Neutrophil (primary cell): ENCODE measurements around the gene C7orf57.
A peak's percentile ranks its signal among the peaks of the same experiment; 100 is the strongest.

Source experiments
- H3K27ac ChIP-seq: fragments of 200-600 bp; sonication (generic); 2 replicates; pipeline ENCODE4 v1.5.1; 2016; ENCODE audit warnings: mild to moderate bottlenecking, moderate library complexity
- H3K27me3 ChIP-seq: fragments of 200-600 bp; sonication (generic); 2 replicates; pipeline ENCODE4 v1.6.0; 2016; ENCODE audit warnings: mild to moderate bottlenecking
- H3K36me3 ChIP-seq: fragments of 200-600 bp; sonication (generic); 2 replicates; pipeline ENCODE4 v1.5.1; 2017
- H3K4me1 ChIP-seq, 2 experiments: fragments of 200-600 bp in 1 of 2; sonication (generic) in 1 of 2; 1 replicate in 1 of 2; 2 replicates in 1 of 2; pipeline versions ENCODE4 v1.5.1 to v1.6.1; 2013 to 2016; ENCODE audit warnings: low read depth in 1 of 2, low read length in 1 of 2, mild to moderate bottlenecking in 1 of 2, moderate library complexity in 1 of 2; ENCODE audit not compliant: control insufficient read depth in 1 of 2, insufficient read depth in 1 of 2
- H3K4me3 ChIP-seq, 2 experiments: fragments of 200-600 bp in 1 of 2; sonication (generic) in 1 of 2; 1 replicate in 1 of 2; 2 replicates in 1 of 2; pipeline ENCODE4 v1.5.1; 2013 to 2016; ENCODE audit warnings: low read depth in 1 of 2, low read length in 1 of 2, mild to moderate bottlenecking in 1 of 2, moderate library complexity in 1 of 2
- H3K9me3 ChIP-seq: fragments of 200-600 bp; sonication (generic); 2 replicates; pipeline ENCODE4 v1.5.1; 2016
- TF ChIP-seq, protein P1 (sequence below): fragments of 200-600 bp; sonication (generic); IDR thresholded peaks from 2 replicates; pipeline ENCODE4 v1.5.1; 2016; ENCODE audit warnings: antibody characterized with exemption

The C7orf57 gene

GRCh38 chr7:48085942-48086341 is 50.6 kb downstream of the C7orf57 start:
- Histone ChIP-seq H3K36me3 (no peaks in the 10 kb centered on the region), H3K4me1 (peaks cover 32 to 34% of the 10 kb centered on the region in 2 experiments), H3K4me3 (no peak overlapping the region), H3K27ac (no peak overlapping the region), H3K27me3 (no peaks in the 10 kb centered on the region), H3K9me3 (no peaks in the 10 kb centered on the region)
- TF ChIP-seq, protein P1, sequence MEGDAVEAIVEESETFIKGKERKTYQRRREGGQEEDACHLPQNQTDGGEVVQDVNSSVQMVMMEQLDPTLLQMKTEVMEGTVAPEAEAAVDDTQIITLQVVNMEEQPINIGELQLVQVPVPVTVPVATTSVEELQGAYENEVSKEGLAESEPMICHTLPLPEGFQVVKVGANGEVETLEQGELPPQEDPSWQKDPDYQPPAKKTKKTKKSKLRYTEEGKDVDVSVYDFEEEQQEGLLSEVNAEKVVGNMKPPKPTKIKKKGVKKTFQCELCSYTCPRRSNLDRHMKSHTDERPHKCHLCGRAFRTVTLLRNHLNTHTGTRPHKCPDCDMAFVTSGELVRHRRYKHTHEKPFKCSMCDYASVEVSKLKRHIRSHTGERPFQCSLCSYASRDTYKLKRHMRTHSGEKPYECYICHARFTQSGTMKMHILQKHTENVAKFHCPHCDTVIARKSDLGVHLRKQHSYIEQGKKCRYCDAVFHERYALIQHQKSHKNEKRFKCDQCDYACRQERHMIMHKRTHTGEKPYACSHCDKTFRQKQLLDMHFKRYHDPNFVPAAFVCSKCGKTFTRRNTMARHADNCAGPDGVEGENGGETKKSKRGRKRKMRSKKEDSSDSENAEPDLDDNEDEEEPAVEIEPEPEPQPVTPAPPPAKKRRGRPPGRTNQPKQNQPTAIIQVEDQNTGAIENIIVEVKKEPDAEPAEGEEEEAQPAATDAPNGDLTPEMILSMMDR = no peak

GRCh38 chr7:48087349-48087748 is 52.0 kb downstream of the C7orf57 start:
- Histone ChIP-seq H3K4me1 (peaks cover 39 to 48% of the 10 kb centered on the region in 2 experiments), H3K9me3 (no peaks in the 10 kb centered on the region), H3K4me3 (peak overlapping the region in 1 of 2 experiments; percentile 5), H3K27me3 (no peaks in the 10 kb centered on the region), H3K27ac (no peak overlapping the region), H3K36me3 (peaks cover 10% of the 10 kb centered on the region)
- TF ChIP-seq, protein P1 = no peak

GRCh38 chr7:48088559-48089045 is 53.3 kb downstream of the C7orf57 start:
- TF ChIP-seq, protein P1 = no peak
- no peaks in the 10 kb centered on the region for H3K27me3 ChIP-seq
- peak overlapping the region; percentile 90 to 94 for H3K4me3 ChIP-seq
- H3K36me3 ChIP-seq = peaks cover 23% of the 10 kb centered on the region
- peak overlapping the region; percentile 94 for H3K27ac ChIP-seq
- peaks cover 39 to 48% of the 10 kb centered on the region in 2 experiments for H3K4me1 ChIP-seq
- H3K9me3 ChIP-seq = no peaks in the 10 kb centered on the region

DNA sequence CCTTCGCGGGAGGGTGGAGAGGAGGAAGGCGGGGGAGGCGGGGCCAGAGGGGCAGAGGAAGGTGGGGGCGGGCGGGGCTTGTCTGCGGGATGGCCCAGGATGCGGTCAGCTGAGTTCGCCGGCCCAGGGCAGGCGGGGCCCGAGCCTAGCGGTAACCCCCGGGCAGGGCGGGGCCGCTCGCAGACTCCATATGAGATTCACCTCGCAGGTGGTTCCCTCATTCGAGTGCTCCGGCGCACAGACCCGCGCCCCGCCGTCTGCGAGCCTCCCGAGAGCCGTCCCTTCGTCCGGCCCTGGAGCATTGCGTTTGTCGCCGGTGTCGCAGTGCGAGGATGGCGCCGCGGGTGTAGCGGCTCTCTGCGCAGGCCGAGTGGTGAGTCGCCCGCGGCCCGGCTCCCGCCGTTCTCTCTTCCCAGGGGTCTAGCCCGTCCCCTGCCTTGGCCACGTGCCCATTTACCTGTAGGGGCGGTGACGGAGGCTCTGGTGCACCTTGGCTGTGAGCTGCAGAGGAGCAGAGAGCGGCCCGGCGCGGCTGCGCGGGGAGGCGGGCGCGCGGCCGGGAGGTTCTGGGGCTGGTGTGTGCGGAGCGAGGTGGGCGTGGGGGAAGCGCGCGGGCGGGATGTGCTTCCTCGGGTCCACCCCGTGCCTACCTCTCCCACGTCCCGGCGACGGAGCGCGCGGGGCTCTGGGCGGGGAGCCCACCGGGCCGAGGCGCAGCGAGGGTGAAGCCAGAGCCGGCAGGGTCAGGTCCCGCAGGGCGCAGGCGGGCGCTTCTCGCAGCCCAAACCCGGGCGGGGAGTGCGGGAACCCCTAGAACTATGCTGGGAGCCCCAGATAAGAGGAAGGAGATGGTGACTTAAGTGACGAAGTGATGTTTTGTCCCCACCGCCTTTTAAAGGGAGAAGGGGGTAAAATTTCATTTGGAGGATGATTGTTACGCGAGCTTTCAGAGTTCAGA is 54.0 kb downstream of the C7orf57 start, which contains the start of gene UPP1:
Gene UPP1, plus strand, starts transcription at position 220 of the 958 bp plus-strand sequence. CDS start 5,519 bp downstream, outside the sequence.
- TF ChIP-seq, protein P1 = peak; percentile 51

DNA sequence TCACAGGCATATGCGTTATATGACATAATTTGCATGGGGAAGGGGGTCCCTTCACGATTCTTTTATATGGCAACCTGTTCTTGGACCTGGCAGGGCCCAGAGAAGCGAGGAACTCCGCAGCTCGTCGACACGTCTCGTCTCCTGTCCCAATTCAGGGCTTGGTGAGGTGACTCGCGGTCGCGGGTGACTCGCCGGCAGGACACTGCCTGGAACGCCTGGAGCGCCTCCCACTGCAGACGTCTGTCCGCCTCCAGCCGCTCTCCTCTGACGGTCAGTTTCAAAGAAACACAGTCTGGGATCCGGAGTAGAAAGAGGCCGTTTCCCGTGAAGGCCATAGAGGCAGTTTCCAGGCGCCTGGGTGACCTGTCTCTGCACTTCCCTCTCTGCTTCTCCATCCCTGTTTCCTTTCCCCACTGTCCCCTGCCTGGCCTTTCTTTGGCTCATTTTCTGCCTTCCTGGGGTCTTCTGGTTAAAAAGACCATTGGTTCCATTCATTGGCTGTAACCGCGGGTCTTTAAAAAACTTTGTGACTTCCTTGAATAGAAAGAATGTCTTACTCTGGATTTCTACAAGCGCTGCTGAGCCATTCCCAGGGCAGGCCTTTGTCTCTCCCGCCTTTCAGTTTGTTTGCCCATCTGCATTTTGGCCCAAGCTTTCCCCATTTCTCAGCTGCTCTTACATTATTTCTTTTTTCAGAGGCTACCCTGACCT is 54.9 kb downstream of the C7orf57 start:
- Histone ChIP-seq H3K9me3 (no peaks in the 10 kb centered on the region), H3K36me3 (peaks cover 36% of the 10 kb centered on the region), H3K27ac (peak overlapping the region; percentile 94), H3K4me1 (peaks cover 49 to 59% of the 10 kb centered on the region in 2 experiments), H3K27me3 (no peaks in the 10 kb centered on the region), H3K4me3 (peak overlapping the region; percentile 90 to 94)
- TF ChIP-seq, protein P1 = no peak

More for the DNA sequence above, 54.0 kb downstream of the C7orf57 start, which contains the start of gene UPP1:
- Histone ChIP-seq H3K4me1 (peaks cover 40 to 50% of the 10 kb centered on the region in 2 experiments), H3K9me3 (no peaks in the 10 kb centered on the region), H3K36me3 (peaks cover 30% of the 10 kb centered on the region), H3K27ac (peak within 1 kb of the TSS; percentile 94), H3K4me3 (peak within 1 kb of the TSS; percentile 90 to 94), H3K27me3 (no peaks in the 10 kb centered on the region)
